RWPE2 (cell line): ENCODE results near the gene MYOG.

ENCODE experiments used
- ATAC-seq: fragments of 200-7000 bp; cut with Tn5 transposase; 3 replicates; pipeline ENCODE4 v1.9.1; 2021; ENCODE audit warnings: low read depth
- DNase-seq: peaks from one replicate; pipeline ENCODE4 v3.0.0-alpha.2; 2020; ENCODE audit warnings: low spot score
- H3K27ac ChIP-seq: fragments of 450-650 bp; 2 replicates; pipeline ENCODE4 v1.5.1; 2017; ENCODE audit warnings: mild to moderate bottlenecking; ENCODE audit not compliant: poor library complexity, severe bottlenecking
- H3K27me3 ChIP-seq: fragments of 250-450 bp; sonication (Bioruptor Pico); 2 replicates; pipeline ENCODE4 v1.5.1; 2021; ENCODE audit warnings: mild to moderate bottlenecking, moderate library complexity; ENCODE audit not compliant: insufficient read depth, poor library complexity, severe bottlenecking
- H3K36me3 ChIP-seq: fragments of 250-450 bp; sonication (Bioruptor Pico); 2 replicates; pipeline ENCODE4 v1.5.1; 2020; ENCODE audit warnings: low read depth, mild to moderate bottlenecking, moderate library complexity
- H3K4me1 ChIP-seq: fragments of 250-450 bp; sonication (Bioruptor Pico); 2 replicates; pipeline ENCODE4 v1.5.1; 2021; ENCODE audit warnings: mild to moderate bottlenecking, moderate library complexity; ENCODE audit not compliant: insufficient read depth, poor library complexity, severe bottlenecking
- H3K4me3 ChIP-seq: fragments of 250-450 bp; sonication (Bioruptor Pico); 2 replicates; pipeline ENCODE4 v1.5.1; 2021; ENCODE audit warnings: mild to moderate bottlenecking, moderate library complexity; ENCODE audit not compliant: severe bottlenecking
- H3K9me3 ChIP-seq: fragments of 250-450 bp; sonication (Bioruptor Pico); 2 replicates; pipeline ENCODE4 v1.5.1; 2021; ENCODE audit warnings: mild to moderate bottlenecking, moderate library complexity; ENCODE audit not compliant: severe bottlenecking
- CTCF ChIP-seq: fragments of 450-650 bp; IDR thresholded peaks from one replicate; pipeline ENCODE4 v1.5.1; 2017; ENCODE audit warnings: mild to moderate bottlenecking, moderate library complexity; ENCODE audit not compliant: poor library complexity, severe bottlenecking

Gene MYOG

GRCh38 chr1:203099805-203100515 is 14.1 kb upstream of the MYOG start:
- H3K4me3 ChIP-seq: no peak overlapping the region
- ATAC-seq (no peak), DNase-seq (no peak)
- no peak for TF ChIP-seq CTCF
- H3K4me1 ChIP-seq: no peaks in the 10 kb centered on the region
- no peaks in the 10 kb centered on the region for H3K9me3 ChIP-seq
- H3K27ac ChIP-seq: no peak overlapping the region
- H3K36me3 ChIP-seq: no peaks in the 10 kb centered on the region
- H3K27me3 ChIP-seq: no peaks in the 10 kb centered on the region

DNA sequence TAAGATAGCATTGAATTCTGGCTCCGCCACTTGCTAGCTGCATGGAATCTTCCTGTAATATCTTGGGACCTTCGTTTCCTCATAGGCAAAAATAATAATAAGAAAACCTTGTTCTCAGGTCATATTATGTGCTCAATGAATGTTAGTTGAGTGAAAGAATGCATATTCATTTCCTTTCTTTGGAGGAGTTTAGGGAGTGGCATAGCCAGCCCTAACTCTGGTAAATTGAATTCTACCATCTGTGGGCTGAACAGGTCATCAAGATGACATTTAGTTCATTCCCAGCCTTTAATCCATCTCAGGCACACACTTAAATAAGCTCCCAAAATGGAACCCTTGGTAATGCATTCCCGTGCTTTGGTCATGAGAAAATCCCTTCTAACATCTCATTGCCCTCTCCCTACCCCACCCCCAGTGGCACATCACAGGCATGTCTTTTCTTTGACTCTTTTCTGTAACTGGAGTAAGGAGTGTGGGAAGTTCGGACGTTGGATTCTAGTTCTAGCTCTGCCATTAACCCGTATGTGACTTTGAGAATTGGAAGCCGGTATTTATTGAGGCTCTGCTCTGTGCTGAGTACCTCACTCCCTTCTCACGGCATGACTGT is 13.2 kb upstream of the MYOG start:
- no peak for TF ChIP-seq CTCF
- ATAC-seq (no peak), DNase-seq (no peak)
- H3K4me1 ChIP-seq: peaks cover 2% of the 10 kb centered on the region
- no peak overlapping the region for H3K27ac ChIP-seq
- H3K36me3 ChIP-seq: no peaks in the 10 kb centered on the region
- no peaks in the 10 kb centered on the region for H3K27me3 ChIP-seq
- no peaks in the 10 kb centered on the region for H3K9me3 ChIP-seq
- no peak overlapping the region for H3K4me3 ChIP-seq

GRCh38 chr1:203098445-203098844 is 12.6 kb upstream of the MYOG start:
- DNase-seq: no peak
- no peak for ATAC-seq
- Histone ChIP-seq H3K27ac (no peak overlapping the region), H3K4me3 (no peak overlapping the region), H3K4me1 (peaks cover 8% of the 10 kb centered on the region), H3K9me3 (no peaks in the 10 kb centered on the region), H3K36me3 (no peaks in the 10 kb centered on the region), H3K27me3 (no peaks in the 10 kb centered on the region)
- TF ChIP-seq CTCF: no peak

GRCh38 chr1:203097001-203097400 is 11.2 kb upstream of the MYOG start:
- H3K36me3 ChIP-seq: no peaks in the 10 kb centered on the region
- no peak for DNase-seq
- TF ChIP-seq CTCF: no peak
- H3K27ac ChIP-seq: no peak overlapping the region
- H3K9me3 ChIP-seq: no peaks in the 10 kb centered on the region
- no peak for ATAC-seq
- no peaks in the 10 kb centered on the region for H3K27me3 ChIP-seq
- no peak overlapping the region for H3K4me3 ChIP-seq
- peaks cover 10% of the 10 kb centered on the region for H3K4me1 ChIP-seq

DNA sequence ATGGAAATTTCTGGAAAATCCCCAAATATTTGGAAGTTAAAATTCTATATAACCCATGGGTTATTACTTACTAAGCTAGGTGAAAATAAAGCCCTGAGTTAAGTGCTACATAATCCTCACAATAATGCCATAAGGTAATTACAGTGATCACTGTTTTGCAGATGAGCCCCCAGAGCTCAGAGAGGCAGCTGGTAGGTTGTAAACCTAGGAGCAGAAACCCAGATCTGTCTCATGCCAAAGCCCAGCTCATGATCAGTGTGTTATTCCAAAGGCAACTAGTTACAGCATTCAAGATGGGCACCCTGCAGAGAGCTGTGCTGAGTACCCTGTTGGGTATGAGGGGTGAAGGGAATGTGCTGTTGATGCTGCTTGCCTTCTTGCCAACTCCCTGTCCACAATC is 10.8 kb upstream of the MYOG start:
- DNase-seq: no peak
- H3K27me3 ChIP-seq: no peaks in the 10 kb centered on the region

More for the DNA sequence above, 10.8 kb upstream of the MYOG start:
- no peak overlapping the region for H3K4me3 ChIP-seq
- no peak for TF ChIP-seq CTCF
- ATAC-seq: no peak
- no peaks in the 10 kb centered on the region for H3K9me3 ChIP-seq
- H3K4me1 ChIP-seq: peaks cover 10% of the 10 kb centered on the region
- no peaks in the 10 kb centered on the region for H3K36me3 ChIP-seq
- H3K27ac ChIP-seq: no peak overlapping the region
